Measurements from ENCODE around the gene UFD1.

DNA sequence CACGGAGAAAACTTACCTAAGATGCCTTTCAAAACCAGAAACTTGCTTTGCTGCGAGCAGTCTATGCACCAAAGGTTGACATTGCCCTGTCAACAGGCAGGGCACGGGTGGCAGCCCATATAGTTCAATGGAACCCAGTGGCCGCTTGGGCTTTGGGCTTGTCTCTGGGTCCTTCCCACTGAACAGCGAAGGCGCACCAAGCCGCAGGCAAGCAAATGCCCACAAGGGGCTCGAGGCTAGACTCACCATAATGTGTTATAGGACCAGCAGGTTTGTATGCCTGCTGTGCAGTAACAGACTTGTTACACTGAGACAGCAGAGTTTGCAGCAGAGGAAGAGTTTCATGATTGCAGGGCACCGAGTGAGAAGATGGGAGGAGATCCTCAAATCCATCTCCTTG, 24.9 kb upstream of the UFD1 start:
- TF ChIP-seq CTCF (IDR thresholded peaks at IDR 0.05) (no peak), POLR2A (IDR thresholded peaks at IDR 0.05) (no peak)
